Measurements from ENCODE around the gene SLC11A1. TPM values are rescaled to one million over a fixed set of nuclear protein-coding genes. Genes with fewer than 3 reads are reported as not detected.

Gene SLC11A1
- total RNA-seq, 6 donors from 2014 or later = 145 to 3,249 (median 371) TPM

DNA sequence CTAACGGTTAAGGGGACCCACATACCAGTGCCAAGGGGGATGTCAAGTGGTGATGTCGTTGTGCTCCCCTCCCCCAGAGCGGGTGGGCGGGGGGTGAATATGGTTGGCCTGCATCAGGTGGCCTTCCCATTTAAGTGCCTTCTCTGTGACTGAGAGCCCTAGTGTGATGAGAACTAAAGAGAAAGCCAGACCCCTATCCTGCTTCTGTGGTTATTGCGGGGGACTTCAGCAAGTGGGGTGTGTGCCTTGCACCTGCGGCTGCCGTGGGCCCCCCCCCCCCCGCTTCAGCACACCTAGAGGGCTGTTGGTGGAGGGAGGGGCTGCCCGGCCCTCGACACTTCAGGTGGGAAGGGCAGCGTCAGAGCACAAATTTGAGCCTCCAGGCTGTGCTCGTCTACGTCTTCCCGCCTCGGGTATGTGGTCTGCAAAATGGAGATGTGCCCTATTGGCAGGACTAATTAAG, 23.7 kb downstream of the SLC11A1 start:
- Histone ChIP-seq H3K4me3 (peak overlapping the region in 3 of 4 donors; percentile 34 to 56 (median 53)), H3K27ac (peak overlapping the region; percentile 80 to 93 (median 88)), H3K27me3 (no peaks in the 10 kb centered on the region), H3K36me3 (peaks cover 21 to 43% (median 35%) of the 10 kb centered on the region in 4 donors), H3K4me1 (peaks cover 48 to 70% (median 59%) of the 10 kb centered on the region in 4 donors), H3K9me3 (no peaks in the 10 kb centered on the region)
- DNase-seq (peak; percentile 34), ATAC-seq (ENCODE audit: low FRiP score in 2 of 2) (peak in 1 of 2 donors; percentile 3)
- 0 to 6% methylated on average over 4 to 9 of the region's 15 CpGs for WGBS, 2 donors
- TF ChIP-seq POLR2AphosphoS5 (IDR thresholded peaks at IDR 0.05) = peak in 1 of 2 donors; percentile 35
- TF ChIP-seq CTCF (IDR thresholded peaks at IDR 0.05) = no peak
- peak in 1 of 4 donors; percentile 41 for TF ChIP-seq POLR2A (IDR thresholded peaks at IDR 0.05)

GRCh38 chr2:218406209-218406948, 24.3 kb downstream of the SLC11A1 start:
- H3K4me1 ChIP-seq = peaks cover 42 to 65% (median 55%) of the 10 kb centered on the region in 4 donors
- no peaks in the 10 kb centered on the region for H3K9me3 ChIP-seq
- TF ChIP-seq CTCF (IDR thresholded peaks at IDR 0.05) (peak; percentile 74 to 91 (median 84)), EP300 (IDR thresholded peaks at IDR 0.05) (no peak), POLR2AphosphoS5 (IDR thresholded peaks at IDR 0.05) (peak; percentile 65 to 73), POLR2A (IDR thresholded peaks at IDR 0.05) (peak in 1 of 4 donors; percentile 46)
- H3K36me3 ChIP-seq = peaks cover 21 to 40% (median 35%) of the 10 kb centered on the region in 4 donors
- H3K27me3 ChIP-seq = no peaks in the 10 kb centered on the region
- DNase-seq (peak; percentile 98 to 100), ATAC-seq (ENCODE audit: low FRiP score in 2 of 2) (peak; percentile 94 to 95)
- H3K27ac ChIP-seq = peak overlapping the region; percentile 80 to 93 (median 88)
- peak overlapping the region in 3 of 4 donors; percentile 34 to 56 (median 53) for H3K4me3 ChIP-seq
- WGBS, 2 donors = 0% methylated on average over 4 to 36 of the region's 56 CpGs

- Histone ChIP-seq H3K36me3 (peaks cover 21 to 33% (median 30%) of the 10 kb centered on the region in 4 donors), H3K4me1 (peaks cover 35 to 58% (median 48%) of the 10 kb centered on the region in 4 donors), H3K4me3 (peak overlapping the region in 3 of 4 donors; percentile 34 to 56 (median 53)), H3K9me3 (no peaks in the 10 kb centered on the region), H3K27ac (peak overlapping the region; percentile 80 to 88 (median 86)), H3K27me3 (no peaks in the 10 kb centered on the region)
- WGBS, 2 donors = 4 to 6% methylated on average over 10 to 13 of the region's 13 CpGs
- peak; percentile 41 to 58 for TF ChIP-seq POLR2AphosphoS5 (IDR thresholded peaks at IDR 0.05)
- TF ChIP-seq CTCF (IDR thresholded peaks at IDR 0.05) = no peak
- DNase-seq (peak in 1 of 2 donors; percentile 70), ATAC-seq (ENCODE audit: low FRiP score in 2 of 2) (peak; percentile 21 to 46)
Measured at GRCh38 chr2:218406949-218407618, 25.0 kb downstream of the SLC11A1 start.

DNA sequence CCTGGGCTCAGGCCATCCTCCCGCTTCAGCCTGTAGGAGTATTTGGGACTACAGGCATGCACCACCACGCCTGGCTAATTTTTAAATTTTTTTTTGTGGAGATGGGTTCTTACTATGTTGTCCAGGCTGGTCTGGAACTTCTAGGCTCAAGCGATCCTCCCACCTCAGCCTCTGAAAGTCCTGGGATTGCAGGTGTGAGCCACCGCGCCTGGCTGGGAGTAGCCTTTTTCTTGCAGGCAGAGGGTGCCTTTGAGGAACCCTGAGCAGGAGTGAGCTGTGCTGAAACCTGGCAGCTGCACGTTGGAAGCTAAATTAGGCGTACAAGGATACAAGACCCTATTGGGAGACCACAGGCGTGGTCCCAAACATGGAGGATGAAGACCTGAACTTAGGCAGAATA, 25.6 kb downstream of the SLC11A1 start:
- DNase-seq (no peak), ATAC-seq (ENCODE audit: low FRiP score in 2 of 2) (no peak)
- Histone ChIP-seq H3K36me3 (peaks cover 17 to 27% (median 23%) of the 10 kb centered on the region in 4 donors), H3K27me3 (no peaks in the 10 kb centered on the region), H3K4me1 (peaks cover 29 to 52% (median 41%) of the 10 kb centered on the region in 4 donors), H3K9me3 (no peaks in the 10 kb centered on the region), H3K4me3 (no peak overlapping the region), H3K27ac (peak overlapping the region in 2 of 4 donors; percentile 84 to 88)
- no peak for TF ChIP-seq EP300 (IDR thresholded peaks at IDR 0.05)
- 89% methylated on average over 8 of the region's 8 CpGs for WGBS, 2 donors

DNA sequence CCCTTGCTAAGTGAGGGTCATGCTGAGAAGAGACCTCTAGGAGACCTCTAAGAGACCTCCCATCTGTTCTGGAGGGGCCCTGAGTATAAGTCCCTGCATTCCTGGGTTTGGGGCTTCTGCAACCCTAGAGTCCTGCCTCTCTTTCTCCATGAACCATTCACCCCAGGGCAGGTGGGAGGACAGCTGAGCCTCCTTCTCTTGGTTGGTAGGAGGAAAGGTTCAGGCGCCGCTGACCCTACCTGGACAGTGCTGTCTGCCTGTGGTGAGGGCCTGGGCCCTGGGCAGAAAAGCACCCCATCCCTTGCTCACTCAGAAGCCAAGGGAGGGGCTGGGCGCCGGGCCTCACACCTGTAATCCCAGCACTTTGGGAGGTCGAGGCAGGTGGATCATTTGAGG, 36.2 kb downstream of the SLC11A1 start:
- ATAC-seq (ENCODE audit: low FRiP score in 2 of 2) (no peak), DNase-seq (no peak)
- no peaks in the 10 kb centered on the region for H3K27me3 ChIP-seq
- no peak overlapping the region for H3K27ac ChIP-seq
- H3K4me1 ChIP-seq = no peaks in the 10 kb centered on the region
- TF ChIP-seq CTCF (IDR thresholded peaks at IDR 0.05) (no peak), EP300 (IDR thresholded peaks at IDR 0.05) (no peak), POLR2A (IDR thresholded peaks at IDR 0.05) (no peak), POLR2AphosphoS5 (IDR thresholded peaks at IDR 0.05) (no peak)
- no peaks in the 10 kb centered on the region for H3K36me3 ChIP-seq
- no peak overlapping the region for H3K4me3 ChIP-seq
- H3K9me3 ChIP-seq = no peaks in the 10 kb centered on the region
- WGBS, 2 donors = 60 to 85% methylated on average over 1 to 3 of the region's 5 CpGs

All from upper lobe of left lung (tissue), 6 donors.